Neural crest cell (in vitro differentiated cells): ENCODE measurements around the gene ADPRM. TPM values are rescaled to one million over a fixed set of nuclear protein-coding genes. Genes with fewer than 3 reads are reported as not detected.
"Not testable (repeated sequence)": the region's sequence is repeated elsewhere in the genome, so short reads cannot be mapped to it uniquely, and the experiment has no call there.

ENCODE experiments used
- DNase-seq: peaks from one replicate; pipeline ENCODE4 v3.0.0; 2021; ENCODE audit warnings: low read depth, mixed read lengths, low spot score
- H3K27ac Mint-ChIP-seq: one replicate; pipeline ENCODE4 v1.8.0; 2021; ENCODE audit warnings: mild to moderate bottlenecking, mixed read lengths; ENCODE audit not compliant: unreplicated experiment
- H3K27me3 Mint-ChIP-seq: 2 replicates; pipeline ENCODE4 v1.8.0; 2021; ENCODE audit warnings: low read depth, mild to moderate bottlenecking, mixed read lengths
- H3K36me3 Mint-ChIP-seq: 2 replicates; pipeline ENCODE4 v1.8.0; 2021; ENCODE audit warnings: low read depth, mild to moderate bottlenecking, mixed read lengths
- H3K4me1 Mint-ChIP-seq: 2 replicates; pipeline ENCODE4 v1.8.0; 2021; ENCODE audit warnings: mixed read lengths
- H3K4me3 Mint-ChIP-seq: one replicate; pipeline ENCODE4 v1.8.0; 2021; ENCODE audit warnings: mild to moderate bottlenecking, mixed read lengths
- H3K9me3 Mint-ChIP-seq: 2 replicates; pipeline ENCODE4 v1.8.0; 2021; ENCODE audit warnings: mixed read lengths
- CTCF ChIP-seq: fragments of 200-600 bp; sonication (generic); conservative IDR thresholded peaks from 2 replicates; pipeline ENCODE4 v1.5.0; 2021; ENCODE audit warnings: antibody characterized with exemption, mild to moderate bottlenecking
- total RNA-seq: library from RNA; stranded (reverse); gene quantifications from 2 replicates; pipeline ENCODE4 v1.2.1, GENCODE V29; 2021

ADPRM gene
- total RNA-seq, 1 donor from 2014 or later = 9.8 TPM

GRCh38 chr17:10681866-10682446 lies 15.4 kb upstream of the ADPRM start:
- peaks cover 22% of the 10 kb centered on the region for H3K36me3 Mint-ChIP-seq
- no peaks in the 10 kb centered on the region for H3K4me1 Mint-ChIP-seq

GRCh38 chr17:10683853-10684252 lies 13.5 kb upstream of the ADPRM start:
- DNase-seq = no peak
- Mint-ChIP-seq H3K27ac (no peak overlapping the region), H3K9me3 (no peaks in the 10 kb centered on the region), H3K4me3 (no peak overlapping the region), H3K4me1 (no peaks in the 10 kb centered on the region), H3K27me3 (no peaks in the 10 kb centered on the region), H3K36me3 (peaks cover 19% of the 10 kb centered on the region)
- TF ChIP-seq CTCF = peak; percentile 66

More at GRCh38 chr17:10681866-10682446, 15.4 kb upstream of the ADPRM start:
- Mint-ChIP-seq H3K9me3 (no peaks in the 10 kb centered on the region), H3K27ac (no peak overlapping the region), H3K27me3 (no peaks in the 10 kb centered on the region), H3K4me3 (no peak overlapping the region)
- no peak for TF ChIP-seq CTCF
- no peak for DNase-seq

- H3K27me3 Mint-ChIP-seq = no peaks in the 10 kb centered on the region
- TF ChIP-seq CTCF = no peak
- no peak overlapping the region for H3K4me3 Mint-ChIP-seq
Observed at GRCh38 chr17:10687499-10687898, 9.9 kb upstream of the ADPRM start.

GRCh38 chr17:10695875-10696407 lies 1.5 kb upstream of the ADPRM start:
- not testable (repeated sequence) for H3K27me3 Mint-ChIP-seq

More at GRCh38 chr17:10687499-10687898, 9.9 kb upstream of the ADPRM start:
- Mint-ChIP-seq H3K36me3 (peaks cover 35% of the 10 kb centered on the region), H3K27ac (no peak overlapping the region), H3K9me3 (no peaks in the 10 kb centered on the region), H3K4me1 (peaks cover 5% of the 10 kb centered on the region)
- DNase-seq = no peak

GRCh38 chr17:10698096-10698818 lies 863 bp downstream of the ADPRM start:
- TF ChIP-seq CTCF = no peak
- no peaks in the 10 kb centered on the region for H3K36me3 Mint-ChIP-seq
- peaks cover 41% of the 10 kb centered on the region for H3K4me1 Mint-ChIP-seq
- no peaks in the 10 kb centered on the region for H3K27me3 Mint-ChIP-seq
- no peak for DNase-seq
- H3K4me3 Mint-ChIP-seq = peak overlapping the region; percentile 91
- H3K27ac Mint-ChIP-seq = peak overlapping the region; percentile 91
- no peaks in the 10 kb centered on the region for H3K9me3 Mint-ChIP-seq

More at GRCh38 chr17:10695875-10696407, 1.5 kb upstream of the ADPRM start:
- Mint-ChIP-seq H3K4me1 (peaks cover 33% of the 10 kb centered on the region), H3K4me3 (peak overlapping the region; percentile 91)
- H3K9me3 Mint-ChIP-seq, H3K36me3 Mint-ChIP-seq, H3K27ac Mint-ChIP-seq, DNase-seq: not testable (repeated sequence)

GRCh38 chr17:10699856-10700255 lies 2.5 kb downstream of the ADPRM start:
- DNase-seq = no peak
- no peak for TF ChIP-seq CTCF
- peaks cover 35% of the 10 kb centered on the region for H3K4me1 Mint-ChIP-seq
- H3K36me3 Mint-ChIP-seq = no peaks in the 10 kb centered on the region
- H3K27ac Mint-ChIP-seq = no peak overlapping the region
- no peaks in the 10 kb centered on the region for H3K27me3 Mint-ChIP-seq
- H3K9me3 Mint-ChIP-seq = no peaks in the 10 kb centered on the region
- H3K4me3 Mint-ChIP-seq = peak overlapping the region; percentile 79
